GM18520 (cell line): ENCODE results near the gene POU2F1.

ENCODE experiments used
- ATAC-seq: cut with Tn5 transposase; IDR thresholded peaks from one replicate; pipeline ENCODE4 v1.9.1; 2021; ENCODE audit not compliant: unreplicated experiment

Gene POU2F1

GRCh38 chr1:167413328-167413727 lies 192.6 kb downstream of the POU2F1 start:
- no peak for ATAC-seq

GRCh38 chr1:167416506-167416905 lies 195.8 kb downstream of the POU2F1 start:
- no peak for ATAC-seq

- ATAC-seq: no peak
These were observed 197.7 kb downstream of the POU2F1 start for GRCh38 chr1:167418391-167418790.

- no peak for ATAC-seq
These were observed 198.6 kb downstream of the POU2F1 start for GRCh38 chr1:167419245-167419644.

GRCh38 chr1:167420510-167420909 lies 199.8 kb downstream of the POU2F1 start:
- no peak for ATAC-seq

GRCh38 chr1:167423684-167424619 lies 203.3 kb downstream of the POU2F1 start:
- no peak for ATAC-seq

- ATAC-seq: no peak
These were observed 204.8 kb downstream of the POU2F1 start for GRCh38 chr1:167425482-167425881.

GRCh38 chr1:167426716-167427115 lies 206.0 kb downstream of the POU2F1 start:
- no peak for ATAC-seq

GRCh38 chr1:167427848-167428247 lies 207.2 kb downstream of the POU2F1 start:
- no peak for ATAC-seq

- no peak for ATAC-seq
These were observed 207.7 kb downstream of the POU2F1 start for GRCh38 chr1:167428395-167428794.

GRCh38 chr1:167429612-167430011 lies 208.9 kb downstream of the POU2F1 start:
- no peak for ATAC-seq

GRCh38 chr1:167430134-167430848 lies 209.6 kb downstream of the POU2F1 start:
- ATAC-seq: peak; percentile 24

- ATAC-seq: peak; percentile 24
These were observed 210.2 kb downstream of the POU2F1 start for GRCh38 chr1:167430849-167431242.

GRCh38 chr1:167431261-167431908 lies 210.7 kb downstream of the POU2F1 start:
- ATAC-seq: peak; percentile 22

GRCh38 chr1:167431909-167432650 lies 211.4 kb downstream of the POU2F1 start:
- no peak for ATAC-seq

- no peak for ATAC-seq
These were observed 212.1 kb downstream of the POU2F1 start for GRCh38 chr1:167432780-167433179.

GRCh38 chr1:167433884-167434283 lies 213.2 kb downstream of the POU2F1 start:
- ATAC-seq: no peak

- ATAC-seq: no peak
These were observed 213.6 kb downstream of the POU2F1 start for GRCh38 chr1:167434306-167434705.

GRCh38 chr1:167435484-167435883 lies 214.8 kb downstream of the POU2F1 start:
- no peak for ATAC-seq

- ATAC-seq: no peak
These were observed 217.8 kb downstream of the POU2F1 start for GRCh38 chr1:167438171-167439138.
